IMR-90 (cell line): Measurements from ENCODE around the gene HSPE1. TPM values are rescaled to one million over a fixed set of nuclear protein-coding genes. Genes with fewer than 3 reads are reported as not detected.

Experiments used
- BHLHE40 ChIP-seq: fragments of 150-350 bp; IDR thresholded peaks from 2 replicates; pipeline ENCODE4 v1.6.1; 2016; ENCODE audit warnings: mild to moderate bottlenecking, low read depth, low read length
- CEBPB ChIP-seq: IDR thresholded peaks from 2 replicates; pipeline ENCODE4 v1.6.1; 2012; ENCODE audit warnings: low read depth, low read length, improper control_type of control experiment
- MXI1 ChIP-seq: IDR thresholded peaks from 2 replicates; pipeline ENCODE4 v1.6.1; 2012; ENCODE audit warnings: low read depth, mild to moderate bottlenecking, low read length, moderate library complexity, borderline replicate concordance
- RAD21 ChIP-seq: IDR thresholded peaks from 2 replicates; pipeline ENCODE4 v1.6.1; 2012; ENCODE audit warnings: low read length, improper control_type of control experiment
- RFX5 ChIP-seq: IDR thresholded peaks from 2 replicates; pipeline ENCODE4 v1.8.0; 2012; ENCODE audit warnings: low read depth, mild to moderate bottlenecking, low read length, moderate library complexity
- SMC3 ChIP-seq: fragments of 150-350 bp; IDR thresholded peaks from 2 replicates; pipeline ENCODE4 v1.6.1; 2016; ENCODE audit warnings: low read depth, mild to moderate bottlenecking, antibody characterized with exemption, low read length, moderate library complexity
- polyA plus RNA-seq, 3 experiments: library from polyadenylated mRNA; depleted of rRNA; stranded (reverse); fragments of >200 nt; gene quantifications; 2 replicates each; pipeline ENCODE4 v1.2.3, GENCODE V29; 2012; ENCODE audit warnings: low replicate concordance in 1 of 3
- total RNA-seq: library from RNA; depleted of rRNA; stranded (reverse); fragments of >200 nt; gene quantifications from 2 replicates; pipeline ENCODE4 v1.2.3, GENCODE V29; 2012
- TF ChIP-seq, protein P1 (sequence below): fragments of 150-350 bp; IDR thresholded peaks from 2 replicates; pipeline ENCODE4 v1.6.1; 2017; ENCODE audit warnings: mild to moderate bottlenecking, antibody characterized with exemption, low read length, low read depth

Gene HSPE1
- total and polyA plus RNA-seq, 2 of the 4 experiments (the other 2 are of a cell fraction) = 13.3 to 93.6 TPM

DNA sequence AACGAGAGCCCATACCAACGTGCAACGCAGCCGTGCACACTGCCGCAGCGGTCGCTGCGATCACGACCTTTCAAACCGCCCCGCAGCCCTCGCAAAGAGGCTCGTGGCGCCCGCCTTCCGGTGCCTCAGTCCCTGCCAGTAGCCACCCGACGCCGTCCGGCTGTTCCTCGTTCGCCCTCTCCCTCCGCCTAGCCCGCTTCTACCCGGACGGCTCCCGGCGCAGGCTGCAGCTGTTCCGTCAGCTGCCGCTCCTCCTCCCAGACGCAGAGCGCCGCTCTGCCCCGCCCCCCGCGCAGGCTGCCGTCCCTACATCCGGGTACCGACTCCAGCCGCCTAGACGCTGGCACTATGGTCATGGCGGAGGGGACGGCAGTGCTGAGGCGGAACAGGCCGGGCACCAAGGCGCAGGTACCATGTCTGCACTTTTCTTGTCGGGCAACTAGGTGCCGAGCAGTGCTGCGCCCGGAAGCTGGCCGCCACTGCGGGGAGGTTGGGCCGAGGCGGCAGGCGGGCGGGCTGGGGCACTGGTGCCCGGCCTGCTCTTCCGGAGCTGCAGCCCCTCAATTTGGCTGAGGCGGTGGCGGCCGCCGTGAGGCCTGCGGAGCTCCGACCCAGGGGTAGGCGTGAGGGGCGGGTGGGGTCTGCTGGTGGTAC lies 15.7 kb downstream of the HSPE1 start, which contains the start of gene MOB4 (continued):
- TF ChIP-seq, protein P1, sequence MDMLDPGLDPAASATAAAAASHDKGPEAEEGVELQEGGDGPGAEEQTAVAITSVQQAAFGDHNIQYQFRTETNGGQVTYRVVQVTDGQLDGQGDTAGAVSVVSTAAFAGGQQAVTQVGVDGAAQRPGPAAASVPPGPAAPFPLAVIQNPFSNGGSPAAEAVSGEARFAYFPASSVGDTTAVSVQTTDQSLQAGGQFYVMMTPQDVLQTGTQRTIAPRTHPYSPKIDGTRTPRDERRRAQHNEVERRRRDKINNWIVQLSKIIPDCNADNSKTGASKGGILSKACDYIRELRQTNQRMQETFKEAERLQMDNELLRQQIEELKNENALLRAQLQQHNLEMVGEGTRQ = peak; percentile 60
- TF ChIP-seq RFX5 (no peak), SMC3 (no peak; the same call in 1 of the 2 replicates), MXI1 (peak; percentile 84), BHLHE40 (peak; percentile 48), RAD21 (no peak), CEBPB (no peak)
